HFF-Myc (cell line): ENCODE measurements around the gene FBXO36.

Experiments
- DNase-seq: peaks from one replicate; pipeline ENCODE4 v3.0.0-alpha.2; 2011; ENCODE audit warnings: low read depth; ENCODE audit errors: extremely low read depth
- H3K4me3 ChIP-seq: replicated peaks from 2 replicates; pipeline ENCODE4 v1.5.1; 2011; ENCODE audit warnings: low read depth, mild to moderate bottlenecking, control low read depth, low read length
- TF ChIP-seq, protein P1 (sequence below): IDR thresholded peaks from 2 replicates; pipeline ENCODE4 v1.5.1; 2012; ENCODE audit warnings: mild to moderate bottlenecking, low read depth, low read length, control low read depth; ENCODE audit errors: missing control alignments

Gene FBXO36

DNA sequence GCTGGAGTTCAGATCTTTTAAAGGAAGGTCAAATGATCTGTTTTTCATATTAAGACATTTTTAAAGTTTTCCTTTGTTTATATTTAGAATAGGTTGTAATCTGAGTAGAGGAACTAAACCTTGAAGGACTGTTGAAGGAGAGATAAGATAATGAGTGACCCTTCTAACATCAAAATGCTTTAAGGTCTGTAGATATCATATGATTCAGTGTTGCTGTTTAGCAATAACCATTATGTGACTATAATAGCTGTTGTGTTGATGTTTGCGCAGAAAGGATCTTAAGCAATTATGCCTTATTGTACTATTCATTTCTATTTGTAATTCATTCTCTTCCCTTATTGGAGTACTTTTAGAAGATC is 86.4 kb downstream of the FBXO36 start:
- no peak for DNase-seq
- TF ChIP-seq, protein P1, sequence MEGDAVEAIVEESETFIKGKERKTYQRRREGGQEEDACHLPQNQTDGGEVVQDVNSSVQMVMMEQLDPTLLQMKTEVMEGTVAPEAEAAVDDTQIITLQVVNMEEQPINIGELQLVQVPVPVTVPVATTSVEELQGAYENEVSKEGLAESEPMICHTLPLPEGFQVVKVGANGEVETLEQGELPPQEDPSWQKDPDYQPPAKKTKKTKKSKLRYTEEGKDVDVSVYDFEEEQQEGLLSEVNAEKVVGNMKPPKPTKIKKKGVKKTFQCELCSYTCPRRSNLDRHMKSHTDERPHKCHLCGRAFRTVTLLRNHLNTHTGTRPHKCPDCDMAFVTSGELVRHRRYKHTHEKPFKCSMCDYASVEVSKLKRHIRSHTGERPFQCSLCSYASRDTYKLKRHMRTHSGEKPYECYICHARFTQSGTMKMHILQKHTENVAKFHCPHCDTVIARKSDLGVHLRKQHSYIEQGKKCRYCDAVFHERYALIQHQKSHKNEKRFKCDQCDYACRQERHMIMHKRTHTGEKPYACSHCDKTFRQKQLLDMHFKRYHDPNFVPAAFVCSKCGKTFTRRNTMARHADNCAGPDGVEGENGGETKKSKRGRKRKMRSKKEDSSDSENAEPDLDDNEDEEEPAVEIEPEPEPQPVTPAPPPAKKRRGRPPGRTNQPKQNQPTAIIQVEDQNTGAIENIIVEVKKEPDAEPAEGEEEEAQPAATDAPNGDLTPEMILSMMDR: no peak
- no peak overlapping the region for H3K4me3 ChIP-seq

DNA sequence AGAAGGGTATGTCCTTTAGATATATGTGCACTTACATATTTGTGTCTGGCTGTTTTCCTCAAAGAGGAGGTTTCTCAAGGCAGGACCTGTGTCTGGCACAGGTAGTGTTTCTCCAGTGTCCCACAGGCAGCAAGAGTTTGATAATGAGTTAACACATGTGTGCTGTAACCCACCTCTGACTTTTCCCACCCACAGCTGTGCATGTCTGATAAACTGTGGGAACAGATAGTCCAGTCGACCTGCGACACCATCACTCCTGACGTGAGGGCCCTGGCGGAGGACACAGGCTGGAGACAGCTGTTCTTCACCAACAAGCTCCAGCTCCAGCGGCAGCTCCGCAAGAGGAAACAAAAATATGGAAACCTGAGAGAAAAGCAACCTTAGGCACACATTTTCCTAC is 88.2 kb downstream of the FBXO36 start:
- TF ChIP-seq, protein P1: no peak
- H3K4me3 ChIP-seq: no peak overlapping the region

DNA sequence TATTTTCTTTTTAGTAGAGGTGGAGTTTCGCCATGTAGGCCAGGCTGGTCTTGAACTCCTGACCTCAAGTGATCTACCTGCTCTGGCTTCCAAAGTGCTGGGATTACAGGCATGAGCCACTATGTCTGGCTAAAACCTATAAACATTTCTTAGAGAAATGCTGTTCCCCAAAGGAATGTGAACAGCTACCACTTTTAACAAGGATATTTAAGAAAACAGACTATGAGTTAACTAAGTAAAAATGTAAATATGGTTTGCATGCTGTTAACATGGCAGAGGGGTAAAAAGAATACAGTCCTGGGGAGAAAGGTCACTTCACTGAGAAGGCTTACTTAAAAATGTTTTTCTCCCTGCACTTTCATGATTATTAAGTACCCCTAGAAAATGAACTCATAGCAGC is 89.3 kb downstream of the FBXO36 start:
- no peak overlapping the region for H3K4me3 ChIP-seq
- TF ChIP-seq, protein P1: no peak
- DNase-seq: no peak

More for the DNA sequence above, 88.2 kb downstream of the FBXO36 start:
- DNase-seq: no peak

DNA sequence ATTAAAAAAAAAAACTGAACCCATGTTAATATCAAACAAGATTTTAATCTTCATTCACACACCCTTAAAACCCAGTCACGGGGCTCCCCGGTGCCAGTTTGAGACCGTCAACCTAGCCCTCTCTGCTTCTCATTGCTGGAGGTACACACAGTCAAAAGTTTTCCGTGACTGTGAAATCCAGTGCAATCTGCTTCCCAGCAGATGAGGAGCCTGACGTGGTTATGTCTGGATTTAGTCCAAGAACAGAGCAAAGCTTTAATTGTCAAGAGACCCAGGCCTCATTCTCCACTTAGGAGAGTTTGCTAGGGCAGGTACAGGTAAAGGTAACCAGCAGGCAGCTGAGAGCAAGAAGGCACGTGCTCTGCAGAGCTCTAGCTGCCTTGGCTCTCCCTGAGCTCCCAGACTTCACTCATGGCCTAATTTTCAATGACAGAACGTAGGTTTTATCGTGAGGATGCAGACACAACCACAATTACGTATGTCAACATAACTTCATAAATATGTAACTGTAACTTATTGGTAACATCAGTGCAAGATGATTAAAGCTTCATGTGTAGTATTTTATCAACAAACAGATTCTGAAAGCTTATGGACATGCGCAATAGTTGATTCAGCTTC is 90.1 kb downstream of the FBXO36 start:
- no peak overlapping the region for H3K4me3 ChIP-seq
- TF ChIP-seq, protein P1: no peak
- DNase-seq: no peak

DNA sequence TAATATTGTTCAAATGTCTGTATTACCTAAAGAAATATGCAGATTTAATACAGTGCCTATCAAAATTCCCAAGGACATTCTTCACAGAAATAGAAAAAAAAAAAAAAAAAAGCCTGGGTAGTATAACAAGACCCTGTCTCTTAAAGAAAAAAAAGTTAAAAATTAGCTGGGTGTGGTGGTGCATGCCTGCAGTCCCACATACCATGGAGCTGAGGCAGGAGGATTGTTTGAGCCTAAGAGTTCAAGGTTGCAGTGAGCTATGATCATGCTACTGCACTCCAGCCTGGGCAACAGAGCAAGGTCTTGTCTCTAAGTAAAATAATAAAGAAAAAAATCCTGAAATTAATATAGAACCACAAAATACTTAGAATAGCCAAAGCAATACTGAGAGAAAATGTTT is 94.5 kb downstream of the FBXO36 start:
- no peak for DNase-seq
- TF ChIP-seq, protein P1: no peak
- H3K4me3 ChIP-seq: no peak overlapping the region

DNA sequence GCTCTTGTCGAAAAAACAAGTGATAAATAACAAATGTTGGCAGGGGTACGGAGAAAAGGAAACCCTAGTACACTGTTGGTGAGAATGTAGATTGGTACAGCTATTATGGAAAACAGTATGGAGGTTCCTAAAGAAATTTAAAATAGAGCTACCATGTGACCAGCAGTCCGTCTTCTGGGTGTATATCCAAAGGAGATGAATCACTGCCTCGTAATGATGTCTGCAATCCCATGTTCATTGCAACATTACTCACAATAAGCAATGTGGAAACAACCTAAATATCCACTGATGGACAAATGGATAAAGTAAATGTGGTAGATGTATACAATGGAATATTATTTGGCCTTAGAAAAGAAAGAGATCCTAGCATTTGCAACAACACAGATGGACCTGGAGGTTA is 95.8 kb downstream of the FBXO36 start:
- peak; percentile 22 for DNase-seq
- TF ChIP-seq, protein P1: no peak
- H3K4me3 ChIP-seq: no peak overlapping the region

DNA sequence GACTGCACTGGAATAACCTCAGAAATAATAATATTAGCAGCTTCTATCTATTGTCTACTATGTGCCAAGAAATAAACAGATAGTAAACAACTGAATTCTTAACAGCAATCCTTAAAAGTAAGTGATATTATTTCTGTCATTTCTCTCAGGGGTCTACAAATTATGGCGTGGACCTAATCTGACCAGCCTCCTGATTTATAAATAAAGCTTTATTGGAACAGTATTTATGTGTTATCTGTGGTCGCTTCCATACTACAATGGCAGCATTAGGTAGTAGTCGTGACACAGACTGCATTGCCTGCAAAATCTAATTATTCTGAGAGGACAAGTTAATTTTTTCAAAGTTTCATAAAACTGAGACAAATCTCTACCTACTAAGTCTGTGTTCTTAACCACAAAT is 97.4 kb downstream of the FBXO36 start:
- DNase-seq: no peak
- no peak overlapping the region for H3K4me3 ChIP-seq
- TF ChIP-seq, protein P1: no peak
